SH-SY5Y (cell line): ENCODE data around the gene DOC2A.

Experiments used
- GATA2 ChIP-seq: IDR thresholded peaks from 2 replicates; pipeline ENCODE4 v1.6.1; 2011; ENCODE audit warnings: mild to moderate bottlenecking, low read depth, low read length
- GATA3 ChIP-seq: IDR thresholded peaks from 2 replicates; pipeline ENCODE4 v1.6.1; 2011; ENCODE audit warnings: low read depth, mild to moderate bottlenecking, low read length, moderate library complexity

The DOC2A gene

DNA sequence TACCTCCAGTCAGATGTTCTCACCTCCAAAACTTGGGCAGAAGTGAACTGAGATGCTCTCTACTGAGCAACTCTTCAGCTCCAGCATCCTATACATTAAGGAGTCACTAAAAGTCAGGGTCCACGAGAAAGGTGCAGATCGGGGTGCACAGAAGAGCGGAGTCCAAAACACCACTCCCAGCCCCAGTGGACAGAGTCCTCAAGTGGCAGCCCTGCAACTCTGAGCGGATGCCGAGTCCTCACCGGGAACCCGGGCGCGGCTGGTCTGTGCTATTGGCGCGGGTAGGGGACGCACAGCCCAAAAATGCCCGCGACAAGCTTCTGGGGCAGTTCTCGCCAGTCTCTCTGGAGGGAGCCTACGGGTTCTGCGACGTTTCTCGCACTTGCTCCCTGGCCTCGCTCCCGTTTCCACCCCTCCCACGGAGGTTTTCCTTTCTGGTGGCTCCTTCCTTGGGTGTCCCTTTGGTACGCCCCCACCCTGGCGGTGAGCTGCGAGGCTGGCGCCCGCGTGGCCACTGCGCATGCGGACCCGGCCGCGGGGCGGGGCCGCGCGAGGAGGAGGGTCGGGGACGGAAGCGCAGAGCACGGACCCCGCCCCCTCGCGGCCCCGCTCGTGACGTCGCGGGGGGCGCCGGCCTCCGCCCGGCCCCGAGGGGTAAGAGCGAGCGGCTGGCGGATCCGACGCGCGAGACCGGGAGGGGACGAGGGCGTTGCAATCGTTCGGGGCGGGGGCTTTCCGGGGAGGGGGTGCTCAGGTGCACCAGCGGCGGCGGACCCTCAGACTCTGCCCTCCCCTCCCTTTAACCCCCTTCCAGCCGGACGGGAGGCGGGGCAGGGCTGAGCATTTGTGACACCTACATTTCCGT lies 49.1 kb downstream of the DOC2A start, which contains the start of gene TMEM219:
Gene TMEM219 (plus strand): TSS at position 601 of the 865 bp plus-strand sequence. CDS start 1,065 bp downstream, outside the sequence.
- no peak for TF ChIP-seq GATA3

DNA sequence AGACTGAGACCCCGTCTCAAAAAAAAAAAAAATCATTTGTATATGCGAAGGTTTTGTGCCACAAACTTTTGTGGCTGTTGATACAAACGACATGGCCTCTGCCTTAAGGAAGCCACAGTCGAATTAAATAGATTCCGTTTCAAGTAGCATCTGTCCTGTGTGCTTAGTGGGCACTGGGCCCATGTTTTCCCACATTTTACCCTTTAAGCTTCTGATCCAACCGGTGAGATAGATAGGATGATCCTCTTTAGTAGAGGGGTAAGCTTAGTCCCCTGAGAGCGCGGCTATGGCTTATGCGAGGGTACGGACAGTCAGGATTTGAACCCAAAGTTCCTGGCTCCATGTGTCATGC lies 49.7 kb downstream of the DOC2A start:
- TF ChIP-seq GATA3 (no peak), GATA2 (no peak)

DNA sequence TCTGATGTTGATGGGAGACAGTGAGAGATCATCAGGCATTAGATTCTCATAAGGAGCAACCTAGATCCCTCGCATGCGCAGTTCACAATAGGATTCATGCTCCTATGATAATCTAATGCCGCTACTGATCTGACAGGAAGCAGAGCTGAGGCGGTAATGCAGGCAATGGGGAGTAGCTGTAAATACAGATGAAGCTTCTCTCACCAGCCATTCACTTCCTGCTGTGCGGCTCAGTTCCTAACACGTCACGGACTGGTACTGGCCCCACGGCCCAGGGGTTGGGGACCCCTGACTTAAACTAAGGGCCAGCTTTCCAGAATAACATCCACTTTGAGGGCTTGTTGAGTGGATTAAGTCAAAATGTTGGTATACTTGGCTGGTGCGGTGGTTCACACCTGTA lies 51.5 kb downstream of the DOC2A start:
- TF ChIP-seq GATA3 = no peak
- TF ChIP-seq GATA2 = no peak

DNA sequence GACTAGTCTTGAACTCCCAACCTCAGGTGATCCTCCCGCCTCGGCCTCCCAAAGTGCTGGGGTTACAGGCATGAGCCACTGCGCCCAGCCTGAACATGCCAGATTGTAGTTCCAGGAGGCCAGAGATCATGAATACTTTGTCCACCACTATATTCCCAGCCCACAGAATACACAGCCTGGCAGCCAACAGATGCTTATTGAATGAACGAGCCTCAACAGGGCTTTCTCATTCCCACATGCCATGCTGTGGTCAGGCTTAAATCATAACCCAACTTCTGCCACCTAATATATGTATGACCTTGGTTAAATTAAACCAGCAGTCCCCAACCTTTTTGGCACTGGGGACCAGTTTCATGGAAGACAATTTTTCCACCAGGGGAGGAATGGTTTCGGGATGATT lies 52.1 kb downstream of the DOC2A start:
- TF ChIP-seq GATA2 = no peak
- no peak for TF ChIP-seq GATA3
